GM21619 (cell line): ENCODE data around the gene OR5B12.
"Not testable (repeated sequence)": the region's sequence is repeated elsewhere in the genome, so short reads cannot be mapped to it uniquely, and the experiment has no call there.

ENCODE experiments used
- ATAC-seq: cut with Tn5 transposase; IDR thresholded peaks from one replicate; pipeline ENCODE4 v1.9.1; 2021; ENCODE audit not compliant: unreplicated experiment

Gene OR5B12

GRCh38 chr11:58442136-58442535 is at the start of gene OR5B12:
Gene OR5B12, minus strand, starts transcription at chr11:58442236. Its CDS starts 2,085 bp downstream, at chr11:58440151.
- ATAC-seq, result no peak

- no peak for ATAC-seq
Observed at GRCh38 chr11:58490827-58491226, 48.8 kb upstream of the OR5B12 start.

DNA sequence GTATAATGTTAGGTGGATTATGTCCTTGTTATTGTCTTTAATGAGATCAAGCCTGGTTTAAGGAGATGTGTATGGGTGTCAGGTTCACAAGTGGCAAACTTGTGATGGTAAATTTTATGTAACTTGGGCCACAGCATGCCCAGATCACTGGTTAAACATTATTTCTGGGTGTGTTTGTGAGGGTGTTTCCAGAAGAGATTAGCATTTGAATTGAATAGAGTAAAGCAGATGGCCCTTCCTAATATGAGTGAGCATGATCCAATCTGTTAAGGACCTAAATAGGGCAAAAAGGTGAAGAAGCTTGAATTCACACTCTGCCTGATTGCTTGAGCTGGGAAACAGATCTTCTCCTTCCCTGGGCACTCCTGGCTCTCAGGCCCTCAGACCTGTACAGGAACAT is 45.1 kb upstream of the OR5B12 start:
- ATAC-seq, result no peak

DNA sequence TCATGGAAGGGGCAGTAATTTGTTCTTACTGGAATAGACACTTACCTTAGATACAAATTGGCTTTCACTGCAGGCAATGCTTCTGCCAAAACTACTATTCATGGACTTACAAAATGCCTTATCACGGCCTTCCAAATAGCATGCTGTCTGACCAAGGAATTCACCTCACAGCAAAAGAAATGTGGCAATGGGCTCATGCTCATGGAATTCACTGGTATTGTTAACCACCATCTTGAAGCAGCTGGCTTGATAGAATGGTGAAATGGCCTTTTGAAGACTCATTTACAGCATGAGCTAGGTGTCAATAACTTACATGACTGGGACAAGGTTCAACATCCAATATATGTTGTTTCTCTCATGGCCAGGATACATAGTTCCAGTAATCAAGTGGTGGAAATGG is 43.9 kb upstream of the OR5B12 start:
- ATAC-seq, result no peak

DNA sequence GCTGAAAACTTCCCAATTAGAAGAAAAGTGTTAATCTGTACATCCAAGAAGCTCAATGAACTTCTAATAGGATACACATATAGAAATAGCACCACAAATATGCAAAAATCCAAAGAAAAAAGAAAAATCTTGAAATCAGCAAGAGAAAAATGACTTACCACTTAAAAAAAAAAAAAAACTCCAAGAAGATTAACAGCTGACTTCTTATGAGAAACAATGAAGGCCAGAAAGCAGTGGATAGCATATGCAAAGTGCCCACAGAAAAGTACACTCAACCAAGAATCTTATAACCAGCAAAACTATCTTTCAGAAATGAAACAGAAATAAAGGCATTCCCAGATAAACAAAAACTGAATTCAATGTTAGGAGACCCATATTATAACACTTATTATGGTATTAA is 29.9 kb upstream of the OR5B12 start:
- no peak for ATAC-seq

DNA sequence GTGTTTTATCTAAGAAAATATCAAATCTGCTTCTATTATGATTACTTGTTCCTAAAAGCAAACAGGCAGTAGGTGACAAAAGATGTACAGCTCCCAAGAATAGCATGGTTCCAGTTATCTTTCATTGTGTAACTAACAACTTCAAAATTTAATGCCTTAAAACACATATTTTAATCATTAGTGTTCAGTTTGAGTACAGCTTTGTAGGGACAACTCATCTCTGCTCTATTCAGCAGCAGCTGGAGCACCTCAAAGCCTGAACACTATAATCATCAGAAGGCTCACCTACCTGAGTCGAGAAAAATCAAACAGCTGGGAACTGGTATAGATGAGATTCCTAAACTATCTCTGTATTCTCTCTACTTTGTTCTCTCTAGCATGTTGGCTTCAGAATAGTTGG is 24.3 kb upstream of the OR5B12 start:
- no peak for ATAC-seq

DNA sequence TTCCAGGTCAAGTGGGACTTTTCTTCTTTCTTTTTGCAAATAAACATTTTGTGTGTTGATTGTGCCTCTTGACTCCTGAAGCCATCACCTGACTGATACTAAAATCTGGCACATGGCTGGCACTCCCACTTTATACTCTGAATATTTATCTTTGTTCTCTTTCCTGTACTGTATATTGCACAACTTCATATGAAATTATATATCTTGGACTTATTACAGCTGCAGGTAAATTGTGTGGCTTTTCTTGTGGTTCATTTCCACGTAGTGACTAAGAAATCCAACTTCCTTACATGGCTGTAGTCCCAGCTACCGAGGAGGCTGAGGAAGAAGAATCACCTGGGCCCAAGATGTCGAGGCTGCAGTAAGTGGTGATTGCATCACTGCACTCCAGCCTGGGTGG is 23.7 kb upstream of the OR5B12 start:
- no peak for ATAC-seq

GRCh38 chr11:58451585-58451984 is 9.5 kb upstream of the OR5B12 start:
- no peak for ATAC-seq

DNA sequence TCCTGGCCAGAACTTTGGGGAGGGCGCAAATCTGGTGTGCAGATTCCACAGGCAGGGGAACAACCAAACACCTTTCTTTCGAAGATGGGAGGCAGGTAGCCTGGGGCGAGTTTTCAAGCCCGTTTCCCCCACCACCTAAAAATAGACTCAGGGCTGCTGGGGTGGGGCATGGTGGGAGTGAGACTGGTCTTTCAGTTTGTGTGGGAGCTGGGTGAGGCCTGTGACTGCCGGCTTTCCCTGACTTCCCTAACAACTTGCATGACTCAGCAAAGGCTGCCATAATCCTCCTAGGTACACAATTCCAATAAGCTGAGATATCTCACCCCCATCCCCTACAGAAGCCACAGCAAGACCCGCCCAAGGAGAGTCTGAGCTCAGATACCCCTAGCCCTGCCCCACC is 4.3 kb upstream of the OR5B12 start:
- no peak for ATAC-seq

DNA sequence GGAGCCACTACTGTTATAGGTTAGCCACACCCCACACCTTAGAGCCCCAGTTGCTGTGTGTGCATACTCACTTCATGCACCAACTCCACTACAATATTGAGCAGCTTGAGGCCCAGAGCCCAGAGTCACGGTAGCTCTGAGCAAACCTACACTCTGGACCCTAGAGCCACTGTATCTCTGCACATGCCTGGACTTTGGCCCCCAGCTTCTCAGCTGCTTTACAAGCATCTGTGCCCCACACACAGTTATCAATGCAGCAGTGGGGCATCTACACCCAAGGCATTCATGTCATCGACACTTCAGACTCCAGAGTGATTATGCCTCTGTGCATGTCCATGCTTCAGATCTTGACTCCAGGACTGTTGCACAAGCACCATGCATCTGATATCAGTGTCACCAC is 2.3 kb upstream of the OR5B12 start:
- no peak for ATAC-seq

GRCh38 chr11:58438486-58438885 is 3.5 kb downstream of the OR5B12 start:
- no peak for ATAC-seq

GRCh38 chr11:58434217-58434616 is 7.8 kb downstream of the OR5B12 start:
- ATAC-seq, result no peak

DNA sequence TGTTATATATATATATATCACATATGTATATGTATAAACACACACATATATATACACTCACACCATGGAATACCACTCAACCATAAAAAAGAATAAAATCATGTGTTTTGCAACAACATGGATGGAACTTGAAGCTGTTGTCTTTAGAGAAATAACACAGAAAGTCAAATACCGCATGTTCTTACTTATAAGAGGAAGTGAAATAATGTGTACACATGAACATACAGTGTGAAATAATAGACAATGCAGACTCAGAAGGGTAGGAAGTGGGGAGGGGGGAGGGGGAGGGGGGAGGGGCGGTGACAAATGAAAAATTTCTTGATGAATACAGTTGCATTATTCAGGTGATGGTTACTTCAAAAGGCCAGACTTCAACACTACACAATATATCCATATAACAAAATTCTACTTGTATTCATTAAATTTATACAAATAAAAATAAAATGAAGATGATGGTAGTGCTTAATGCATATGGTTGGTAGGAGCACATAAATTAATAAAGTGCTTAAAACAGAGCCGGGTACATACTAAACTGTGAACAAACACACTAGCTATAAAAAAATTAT is 8.3 kb downstream of the OR5B12 start:
- ATAC-seq, result peak; percentile 58

GRCh38 chr11:58429273-58429672 is 12.8 kb downstream of the OR5B12 start:
- ATAC-seq, result no peak

- ATAC-seq, result no peak
Observed at GRCh38 chr11:58428021-58428420, 14.0 kb downstream of the OR5B12 start, which contains the start of gene OR5B2. Gene OR5B2, minus strand, starts transcription at chr11:58428121. Its CDS starts 4,860 bp downstream, at chr11:58423261.

GRCh38 chr11:58406774-58407173 is 35.3 kb downstream of the OR5B12 start, which contains the start of gene OR5B3:
Gene OR5B3, minus strand, starts transcription at chr11:58406874. Its CDS starts 3,465 bp downstream, at chr11:58403409.
- ATAC-seq, result no peak

- ATAC-seq, result not testable (repeated sequence)
Observed at GRCh38 chr11:58399622-58400021, 42.4 kb downstream of the OR5B12 start.

DNA sequence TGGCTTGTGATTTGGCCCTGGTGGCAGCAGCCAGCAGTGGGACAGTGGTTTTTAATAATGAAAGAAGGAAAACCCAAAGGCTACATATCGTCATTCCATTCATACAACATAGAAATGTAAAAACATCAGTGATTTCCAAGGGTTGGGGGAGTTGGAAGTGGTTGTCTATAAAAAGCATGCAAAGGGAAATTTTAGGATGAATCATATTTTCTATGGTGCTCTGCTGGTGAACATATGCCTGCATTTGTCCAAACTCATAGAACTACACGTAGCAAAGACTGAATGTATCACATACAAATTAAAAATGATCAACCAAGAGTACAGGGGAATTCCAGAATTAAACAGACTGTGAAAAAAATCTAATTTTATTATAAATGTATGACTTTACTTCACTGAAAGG is 46.5 kb downstream of the OR5B12 start:
- ATAC-seq, result no peak

- ATAC-seq, result no peak
Observed at GRCh38 chr11:58394195-58394594, 47.8 kb downstream of the OR5B12 start.

DNA sequence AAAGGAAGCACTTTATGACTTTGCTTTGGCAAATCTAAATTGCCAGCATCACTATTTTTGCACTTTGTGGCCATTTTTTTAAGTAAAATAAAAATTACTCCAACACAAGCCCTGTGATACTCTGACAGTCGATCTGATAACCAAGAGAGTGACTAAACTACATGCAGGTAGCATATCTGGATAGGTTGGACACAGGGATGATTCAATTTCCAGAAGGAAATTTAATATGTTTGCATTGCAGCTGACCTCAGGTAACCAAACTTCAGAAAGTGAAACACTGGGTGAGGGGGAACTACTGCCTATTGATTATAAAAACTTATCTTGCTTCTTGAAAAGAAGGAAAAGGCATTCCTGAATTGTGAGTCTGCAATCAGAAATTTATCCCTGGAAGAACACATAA is 49.3 kb downstream of the OR5B12 start:
- ATAC-seq, result no peak

GRCh38 chr11:58391879-58392278 is 50.2 kb downstream of the OR5B12 start:
- no peak for ATAC-seq

GRCh38 chr11:58390551-58391063 is 51.4 kb downstream of the OR5B12 start:
- ATAC-seq, result no peak
